ENCODE measurements around the gene SSH2.

The SSH2 gene

GRCh38 chr17:29740017-29740416 lies 190.0 kb downstream of the SSH2 start:
- H3K4me3 ChIP-seq (ENCODE audit: low read depth, low read length): no peak overlapping the region
- TF ChIP-seq, protein P1, sequence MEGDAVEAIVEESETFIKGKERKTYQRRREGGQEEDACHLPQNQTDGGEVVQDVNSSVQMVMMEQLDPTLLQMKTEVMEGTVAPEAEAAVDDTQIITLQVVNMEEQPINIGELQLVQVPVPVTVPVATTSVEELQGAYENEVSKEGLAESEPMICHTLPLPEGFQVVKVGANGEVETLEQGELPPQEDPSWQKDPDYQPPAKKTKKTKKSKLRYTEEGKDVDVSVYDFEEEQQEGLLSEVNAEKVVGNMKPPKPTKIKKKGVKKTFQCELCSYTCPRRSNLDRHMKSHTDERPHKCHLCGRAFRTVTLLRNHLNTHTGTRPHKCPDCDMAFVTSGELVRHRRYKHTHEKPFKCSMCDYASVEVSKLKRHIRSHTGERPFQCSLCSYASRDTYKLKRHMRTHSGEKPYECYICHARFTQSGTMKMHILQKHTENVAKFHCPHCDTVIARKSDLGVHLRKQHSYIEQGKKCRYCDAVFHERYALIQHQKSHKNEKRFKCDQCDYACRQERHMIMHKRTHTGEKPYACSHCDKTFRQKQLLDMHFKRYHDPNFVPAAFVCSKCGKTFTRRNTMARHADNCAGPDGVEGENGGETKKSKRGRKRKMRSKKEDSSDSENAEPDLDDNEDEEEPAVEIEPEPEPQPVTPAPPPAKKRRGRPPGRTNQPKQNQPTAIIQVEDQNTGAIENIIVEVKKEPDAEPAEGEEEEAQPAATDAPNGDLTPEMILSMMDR (conservative IDR thresholded peaks at IDR 0.05; ENCODE audit: low read depth, low read length): no peak
- DNase-seq (ENCODE audit: low read depth): no peak

- TF ChIP-seq, protein P1 (conservative IDR thresholded peaks at IDR 0.05; ENCODE audit: low read depth, low read length): no peak
- no peak overlapping the region for H3K4me3 ChIP-seq (ENCODE audit: low read depth, low read length)
- peak; percentile 34 for DNase-seq (ENCODE audit: low read depth)
Observed at GRCh38 chr17:29734640-29735039, 195.4 kb downstream of the SSH2 start.

DNA sequence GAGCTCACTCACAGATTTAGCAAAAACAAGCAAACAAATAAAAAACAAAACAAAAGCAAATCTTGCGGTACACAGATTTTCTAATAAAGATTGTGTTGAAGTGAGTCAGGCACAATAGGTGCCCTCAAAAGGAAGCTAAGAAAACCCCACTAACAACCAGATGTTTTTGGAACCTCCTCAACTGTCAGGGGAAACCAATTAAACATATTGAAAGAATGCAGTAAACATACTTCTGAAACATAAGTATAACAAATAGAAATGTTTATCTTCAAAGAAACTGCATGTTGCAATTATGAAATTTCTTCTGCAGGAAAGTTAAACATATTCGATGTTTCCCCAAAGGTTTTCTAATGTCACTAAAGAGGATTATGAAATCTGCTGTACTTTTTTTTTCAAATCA lies 196.9 kb downstream of the SSH2 start:
- peak; percentile 83 for DNase-seq (ENCODE audit: low read depth)

GRCh38 chr17:29732613-29733012 lies 197.4 kb downstream of the SSH2 start:
- TF ChIP-seq, protein P1 (conservative IDR thresholded peaks at IDR 0.05; ENCODE audit: low read depth, low read length): no peak
- no peak overlapping the region for H3K4me3 ChIP-seq (ENCODE audit: low read depth, low read length)
- DNase-seq (ENCODE audit: low read depth): peak; percentile 57

More for the DNA sequence above, 196.9 kb downstream of the SSH2 start:
- no peak overlapping the region for H3K4me3 ChIP-seq (ENCODE audit: low read depth, low read length)
- TF ChIP-seq, protein P1 (conservative IDR thresholded peaks at IDR 0.05; ENCODE audit: low read depth, low read length): no peak

GRCh38 chr17:29732209-29732608 lies 197.8 kb downstream of the SSH2 start:
- H3K4me3 ChIP-seq (ENCODE audit: low read depth, low read length): no peak overlapping the region
- DNase-seq (ENCODE audit: low read depth): no peak
- TF ChIP-seq, protein P1 (conservative IDR thresholded peaks at IDR 0.05; ENCODE audit: low read depth, low read length): no peak

GRCh38 chr17:29731589-29731929 lies 198.5 kb downstream of the SSH2 start:
- no peak overlapping the region for H3K4me3 ChIP-seq (ENCODE audit: low read depth, low read length)
- TF ChIP-seq, protein P1 (conservative IDR thresholded peaks at IDR 0.05; ENCODE audit: low read depth, low read length): no peak
- no peak for DNase-seq (ENCODE audit: low read depth)

DNA sequence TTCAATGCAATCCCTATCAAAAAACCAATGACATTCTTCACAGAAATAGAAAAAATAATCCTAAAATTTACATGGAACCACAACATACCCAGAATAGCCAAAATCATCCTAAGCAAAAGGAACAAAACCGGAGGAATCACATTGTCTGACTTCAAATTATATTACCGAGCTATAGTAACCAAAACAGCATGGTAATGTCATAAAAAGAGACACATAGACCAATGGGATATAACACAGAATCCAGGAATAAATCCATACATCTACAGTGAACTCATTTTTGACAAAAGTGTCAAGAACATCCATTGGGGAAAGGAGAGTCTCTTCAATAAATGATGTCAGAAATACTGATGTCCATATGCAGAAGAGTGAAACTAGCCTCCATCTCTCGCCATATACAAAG lies 201.5 kb downstream of the SSH2 start:
- no peak overlapping the region for H3K4me3 ChIP-seq (ENCODE audit: low read depth, low read length)
- no peak for DNase-seq (ENCODE audit: low read depth)

More for the DNA sequence above, 201.5 kb downstream of the SSH2 start:
- TF ChIP-seq, protein P1 (conservative IDR thresholded peaks at IDR 0.05; ENCODE audit: low read depth, low read length): no peak

All from choroid plexus epithelial cell (primary cell).